Stimulated activated CD4-positive, alpha-beta T cell treated with anti-CD3 and anti-CD28 coated beads, Interleukin-1b, Interleukin-23, amount 100 ng/mL, for 24 hours (primary cell): ENCODE results near the gene GTF2F2.

Experiments used
- DNase-seq, 4 experiments: peaks; one replicate each; pipeline ENCODE4 v3.0.0-alpha.2; 2020; ENCODE audit warnings: low read depth in 4 of 4, low spot score in 1 of 4

Gene GTF2F2

GRCh38 chr13:45209229-45209628 is 88.9 kb downstream of the GTF2F2 start:
- no peak for DNase-seq

- DNase-seq = no peak
These were observed 95.2 kb downstream of the GTF2F2 start for GRCh38 chr13:45215392-45216077.

GRCh38 chr13:45216193-45216592 is 95.9 kb downstream of the GTF2F2 start:
- no peak for DNase-seq

GRCh38 chr13:45218689-45219088 is 98.4 kb downstream of the GTF2F2 start:
- no peak for DNase-seq

DNA sequence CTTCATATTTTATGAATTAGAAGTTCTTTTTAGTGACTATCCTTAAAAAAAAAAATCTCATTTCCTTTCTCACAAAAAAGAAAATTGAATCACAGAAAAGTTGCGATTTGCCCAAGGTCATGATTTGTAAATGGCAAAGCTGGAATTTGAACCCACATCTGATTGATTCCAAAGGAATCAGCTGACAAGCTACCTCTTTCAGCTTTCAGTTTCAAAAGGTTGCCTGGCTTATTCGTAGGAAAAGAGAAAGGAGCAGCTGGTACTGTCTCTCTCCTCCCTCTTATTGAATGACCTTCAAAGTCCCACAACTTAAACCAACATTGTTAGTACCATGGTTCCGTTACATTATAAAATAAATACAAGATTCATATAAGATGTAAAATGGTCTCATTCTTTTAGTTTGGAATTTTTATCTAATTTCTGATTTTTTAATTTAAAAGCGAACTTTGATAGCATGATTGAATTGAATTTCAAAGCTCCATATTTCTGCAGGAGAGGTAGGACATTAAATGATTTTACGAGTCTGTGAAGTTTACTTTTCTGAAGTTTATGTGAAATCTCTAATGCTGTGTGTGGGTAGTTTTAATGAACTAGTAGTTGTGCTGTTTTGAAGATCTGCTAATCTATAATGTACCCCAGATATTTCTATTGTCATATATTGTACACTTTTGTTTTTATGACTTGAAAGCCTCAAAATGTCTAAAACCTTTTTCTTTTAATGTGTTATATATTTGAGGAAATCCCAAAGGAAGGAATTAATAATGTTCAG is 99.0 kb downstream of the GTF2F2 start:
- no peak for DNase-seq

GRCh38 chr13:45219938-45220375 is 99.6 kb downstream of the GTF2F2 start:
- DNase-seq = no peak

GRCh38 chr13:45220403-45220802 is 100.1 kb downstream of the GTF2F2 start:
- DNase-seq = no peak

- no peak for DNase-seq
These were observed 102.2 kb downstream of the GTF2F2 start for GRCh38 chr13:45222516-45222915.

DNA sequence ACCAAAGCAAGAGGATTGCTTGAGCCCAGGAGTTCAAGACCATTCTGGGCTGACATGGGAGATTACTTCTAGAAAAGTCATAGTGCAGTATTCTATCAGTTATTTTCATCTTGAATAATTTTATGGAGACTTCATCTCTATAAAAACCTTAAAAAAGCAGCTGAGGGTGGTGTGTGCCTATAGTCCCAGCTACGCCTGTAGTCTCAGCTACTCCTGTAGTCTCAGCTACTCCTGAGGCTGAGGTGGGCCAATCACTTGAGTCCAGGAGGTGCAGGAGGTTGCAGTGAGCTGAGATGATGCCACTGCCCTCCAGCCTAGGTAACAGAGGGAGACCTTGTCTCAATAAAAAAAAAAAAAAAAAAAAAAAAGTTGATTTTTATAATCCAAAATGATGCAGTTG is 102.6 kb downstream of the GTF2F2 start:
- DNase-seq = no peak

DNA sequence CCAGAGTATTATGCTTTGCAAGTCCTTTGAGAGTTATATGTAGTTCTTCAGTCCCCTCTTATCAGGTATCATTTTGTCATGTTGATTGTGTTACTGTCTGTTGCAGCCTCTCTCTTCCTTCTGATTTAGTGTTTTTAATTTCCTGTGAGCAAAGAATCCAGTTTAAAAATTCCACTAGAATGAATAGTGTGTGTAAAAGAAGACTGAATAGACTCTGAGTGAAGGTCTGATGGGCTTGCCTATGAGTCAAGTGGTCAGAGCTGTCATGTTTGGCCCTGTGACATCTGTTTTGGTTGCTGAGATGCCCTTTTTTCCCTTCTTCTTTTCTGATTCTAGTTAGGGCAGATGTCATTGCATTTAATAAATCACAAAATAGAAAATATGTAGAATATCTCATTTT is 103.9 kb downstream of the GTF2F2 start:
- DNase-seq = no peak

GRCh38 chr13:45225370-45225769 is 105.1 kb downstream of the GTF2F2 start:
- no peak for DNase-seq

DNA sequence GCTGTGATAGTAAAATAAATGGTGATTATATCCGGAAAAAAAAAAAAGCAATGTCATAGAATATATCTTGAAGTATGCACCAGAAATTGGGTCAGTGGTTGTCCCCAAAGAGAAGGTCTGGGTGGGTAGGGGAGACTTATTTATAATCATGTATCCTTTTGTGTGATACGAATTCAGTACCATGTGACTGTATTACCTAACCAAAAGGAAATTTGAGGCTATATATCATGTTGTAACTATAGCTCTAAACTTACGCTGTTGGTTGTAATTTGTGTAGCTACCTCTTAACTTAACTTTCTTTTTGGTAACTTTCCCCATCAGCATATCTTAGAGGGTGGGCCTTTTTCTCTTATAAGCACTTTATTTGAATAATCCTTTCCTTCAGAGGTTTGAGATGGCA is 105.7 kb downstream of the GTF2F2 start:
- no peak for DNase-seq

- no peak for DNase-seq
These were observed 107.7 kb downstream of the GTF2F2 start for GRCh38 chr13:45228002-45228401.

GRCh38 chr13:45229172-45229571 is 108.9 kb downstream of the GTF2F2 start:
- DNase-seq = no peak

- DNase-seq = no peak
These were observed 111.0 kb downstream of the GTF2F2 start for GRCh38 chr13:45231305-45231704.

- DNase-seq = no peak
These were observed 111.4 kb downstream of the GTF2F2 start for GRCh38 chr13:45231722-45232121.

DNA sequence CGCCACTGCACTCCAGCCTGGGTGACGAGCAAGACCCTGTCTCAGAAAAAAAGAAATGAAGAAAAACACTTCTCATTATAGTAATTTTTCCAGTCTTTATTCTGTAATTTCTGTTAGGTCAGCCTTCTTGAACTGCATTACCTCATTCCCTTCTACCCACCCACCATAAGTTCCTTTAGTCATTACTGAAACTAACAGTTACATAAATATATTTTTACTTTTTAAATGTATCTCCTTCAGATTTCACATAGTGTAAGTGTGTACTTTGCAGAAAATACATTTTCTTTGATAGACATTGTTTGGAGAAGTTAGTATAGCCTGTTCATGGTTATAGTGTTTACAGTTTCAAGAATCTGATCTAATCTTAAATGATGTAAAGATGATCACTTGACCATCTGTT is 112.3 kb downstream of the GTF2F2 start:
- no peak for DNase-seq

- DNase-seq = no peak
These were observed 118.9 kb downstream of the GTF2F2 start for GRCh38 chr13:45238945-45239795.

DNA sequence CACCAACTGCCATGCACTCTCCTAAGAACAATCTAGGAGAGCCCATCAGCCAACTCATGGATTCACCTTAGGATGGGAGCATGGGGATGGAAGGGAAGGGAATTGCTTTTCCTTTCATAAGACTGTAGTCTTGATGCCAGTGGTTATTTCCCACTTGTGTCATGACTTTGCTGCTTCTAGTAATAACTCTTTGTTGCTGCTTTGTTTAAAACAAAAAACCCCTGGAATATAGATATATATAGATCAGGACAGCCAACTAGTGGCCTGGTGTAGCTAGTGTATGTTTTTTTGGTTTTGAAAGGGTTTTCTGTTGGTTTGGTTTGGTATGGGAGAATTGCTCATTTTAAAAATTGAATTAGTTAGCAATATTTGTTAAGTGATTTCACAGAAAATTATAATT is 119.8 kb downstream of the GTF2F2 start:
- no peak for DNase-seq

DNA sequence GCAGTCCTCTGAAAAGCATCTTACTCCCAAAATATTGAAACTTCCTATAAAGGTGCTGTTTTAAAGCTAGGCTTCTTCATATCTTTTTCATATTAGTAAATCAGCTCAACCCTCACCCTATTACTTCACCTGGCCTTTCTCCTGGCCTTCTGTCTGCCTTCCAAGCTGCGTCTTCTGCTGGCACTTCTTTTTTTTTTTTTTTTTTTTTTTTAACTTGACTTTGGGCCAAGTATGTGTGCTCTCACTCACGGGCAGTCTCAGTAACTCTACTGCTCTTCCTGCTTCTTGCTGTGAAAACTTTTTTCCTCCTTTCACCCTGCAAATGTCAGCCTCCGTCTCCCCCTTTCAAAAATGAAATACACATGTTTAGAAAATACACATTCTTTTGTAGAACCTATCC is 121.8 kb downstream of the GTF2F2 start:
- DNase-seq = no peak

GRCh38 chr13:45242524-45242923 is 122.2 kb downstream of the GTF2F2 start:
- no peak for DNase-seq

GRCh38 chr13:45243077-45243476 is 122.8 kb downstream of the GTF2F2 start:
- DNase-seq = no peak
